HUES48 (cell line): ENCODE measurements around the gene RFESD.
A peak's percentile ranks its signal among the peaks of the same experiment; 100 is the strongest.

Source experiments
- H3K27ac ChIP-seq: one replicate; pipeline ENCODE4 v1.7.0; 2013; ENCODE audit warnings: low read depth, low read length, inconsistent platforms
- H3K27me3 ChIP-seq: 2 replicates; pipeline ENCODE4 v1.6.1; 2013; ENCODE audit warnings: mild to moderate bottlenecking, low read length; ENCODE audit not compliant: control insufficient read depth, insufficient read depth
- H3K36me3 ChIP-seq: 2 replicates; pipeline ENCODE4 v1.6.1; 2013; ENCODE audit warnings: low read length; ENCODE audit not compliant: control insufficient read depth, insufficient read depth
- H3K4me1 ChIP-seq: 2 replicates; pipeline ENCODE4 v1.6.1; 2013; ENCODE audit warnings: mild to moderate bottlenecking, low read length; ENCODE audit not compliant: control insufficient read depth, insufficient read depth
- H3K4me3 ChIP-seq: 2 replicates; pipeline ENCODE4 v1.5.1; 2013; ENCODE audit warnings: mild to moderate bottlenecking, low read depth, low read length
- H3K9ac ChIP-seq: 2 replicates; pipeline ENCODE4 v1.6.1; 2013; ENCODE audit warnings: mild to moderate bottlenecking, low read depth, low read length, moderate library complexity
- H3K9me3 ChIP-seq: 2 replicates; pipeline ENCODE4 v1.6.1; 2013; ENCODE audit warnings: low read length; ENCODE audit not compliant: control insufficient read depth, insufficient read depth

Gene RFESD

GRCh38 chr5:95646569-95647431, at the start of gene RFESD:
Gene RFESD (plus strand): TSS chr5:95646777. CDS start chr5:95652272, 5,495 bp downstream.
- peak within 1 kb of the TSS; percentile 82 for H3K27ac ChIP-seq
- H3K4me3 ChIP-seq: peak within 1 kb of the TSS; percentile 67
- peak within 1 kb of the TSS; percentile 58 for H3K9ac ChIP-seq
- peaks cover 3% of the 10 kb centered on the region; the same call in 1 of the 2 replicates for H3K4me1 ChIP-seq
- H3K36me3 ChIP-seq: no peaks in the 10 kb centered on the region
- no peaks in the 10 kb centered on the region for H3K27me3 ChIP-seq
- no peaks in the 10 kb centered on the region for H3K9me3 ChIP-seq

- Histone ChIP-seq H3K27ac (no peak overlapping the region), H3K4me3 (no peak overlapping the region), H3K4me1 (no peaks in the 10 kb centered on the region), H3K9ac (no peak overlapping the region), H3K36me3 (0 out of 2 replicates have a peak, but pooled peaks cover 5% of the 10 kb centered on the region), H3K9me3 (no peaks in the 10 kb centered on the region), H3K27me3 (no peaks in the 10 kb centered on the region)
Observed at GRCh38 chr5:95599252-95599651, 47.3 kb upstream of the RFESD start.

GRCh38 chr5:95600557-95600956, 46.0 kb upstream of the RFESD start:
- no peak overlapping the region for H3K9ac ChIP-seq
- H3K9me3 ChIP-seq: no peaks in the 10 kb centered on the region
- H3K4me3 ChIP-seq: no peak overlapping the region
- no peak overlapping the region for H3K27ac ChIP-seq
- no peaks in the 10 kb centered on the region for H3K27me3 ChIP-seq
- 0 out of 2 replicates have a peak, but pooled peaks cover 5% of the 10 kb centered on the region for H3K36me3 ChIP-seq
- H3K4me1 ChIP-seq: no peaks in the 10 kb centered on the region

- H3K9me3 ChIP-seq: no peaks in the 10 kb centered on the region
- no peaks in the 10 kb centered on the region for H3K27me3 ChIP-seq
- no peak overlapping the region for H3K4me3 ChIP-seq
- no peaks in the 10 kb centered on the region for H3K4me1 ChIP-seq
- no peak overlapping the region for H3K9ac ChIP-seq
- H3K36me3 ChIP-seq: 0 out of 2 replicates have a peak, but pooled peaks cover 3% of the 10 kb centered on the region
- no peak overlapping the region for H3K27ac ChIP-seq
Observed at GRCh38 chr5:95605786-95606185, 40.8 kb upstream of the RFESD start.

- H3K9ac ChIP-seq: no peak overlapping the region
- no peak overlapping the region for H3K4me3 ChIP-seq
- no peaks in the 10 kb centered on the region for H3K36me3 ChIP-seq
- H3K4me1 ChIP-seq: no peaks in the 10 kb centered on the region
- H3K27me3 ChIP-seq: no peaks in the 10 kb centered on the region
- no peaks in the 10 kb centered on the region for H3K9me3 ChIP-seq
- no peak overlapping the region for H3K27ac ChIP-seq
Observed at GRCh38 chr5:95606419-95606818, 40.2 kb upstream of the RFESD start.

- no peaks in the 10 kb centered on the region for H3K27me3 ChIP-seq
- no peaks in the 10 kb centered on the region for H3K4me1 ChIP-seq
- no peak overlapping the region for H3K27ac ChIP-seq
- no peaks in the 10 kb centered on the region for H3K9me3 ChIP-seq
- H3K36me3 ChIP-seq: no peaks in the 10 kb centered on the region
- no peak overlapping the region for H3K9ac ChIP-seq
- no peak overlapping the region for H3K4me3 ChIP-seq
Observed at GRCh38 chr5:95609711-95610110, 36.9 kb upstream of the RFESD start.

- H3K4me1 ChIP-seq: no peaks in the 10 kb centered on the region
- H3K27ac ChIP-seq: no peak overlapping the region
- H3K9me3 ChIP-seq: no peaks in the 10 kb centered on the region
- H3K4me3 ChIP-seq: no peak overlapping the region
- H3K27me3 ChIP-seq: no peaks in the 10 kb centered on the region
- no peaks in the 10 kb centered on the region for H3K36me3 ChIP-seq
- H3K9ac ChIP-seq: no peak overlapping the region
Observed at GRCh38 chr5:95610546-95610945, 36.0 kb upstream of the RFESD start.

- Histone ChIP-seq H3K9me3 (no peaks in the 10 kb centered on the region), H3K9ac (no peak overlapping the region), H3K27ac (no peak overlapping the region), H3K4me3 (no peak overlapping the region), H3K4me1 (no peaks in the 10 kb centered on the region), H3K27me3 (no peaks in the 10 kb centered on the region), H3K36me3 (no peaks in the 10 kb centered on the region)
Observed at GRCh38 chr5:95611396-95611795, 35.2 kb upstream of the RFESD start.

GRCh38 chr5:95613514-95613913, 33.1 kb upstream of the RFESD start:
- Histone ChIP-seq H3K36me3 (no peaks in the 10 kb centered on the region), H3K4me1 (no peaks in the 10 kb centered on the region), H3K27me3 (peaks cover 10% of the 10 kb centered on the region), H3K4me3 (no peak overlapping the region), H3K9ac (no peak overlapping the region), H3K9me3 (no peaks in the 10 kb centered on the region), H3K27ac (no peak overlapping the region)

- no peak overlapping the region for H3K9ac ChIP-seq
- H3K27me3 ChIP-seq: peaks cover 26% of the 10 kb centered on the region
- H3K27ac ChIP-seq: no peak overlapping the region
- no peaks in the 10 kb centered on the region for H3K36me3 ChIP-seq
- H3K9me3 ChIP-seq: no peaks in the 10 kb centered on the region
- H3K4me3 ChIP-seq: no peak overlapping the region
- H3K4me1 ChIP-seq: no peaks in the 10 kb centered on the region
Observed at GRCh38 chr5:95615164-95615467, 31.5 kb upstream of the RFESD start.

- Histone ChIP-seq H3K9ac (no peak overlapping the region), H3K4me1 (peaks cover 5% of the 10 kb centered on the region; the same call in 1 of the 2 replicates), H3K9me3 (no peaks in the 10 kb centered on the region), H3K4me3 (no peak overlapping the region), H3K27ac (no peak overlapping the region), H3K36me3 (no peaks in the 10 kb centered on the region), H3K27me3 (peaks cover 45% of the 10 kb centered on the region)
Observed at GRCh38 chr5:95617057-95617456, 29.5 kb upstream of the RFESD start.
